ENCODE data around the gene PLOD3. TPM values are rescaled to one million over a fixed set of nuclear protein-coding genes. Genes with fewer than 3 reads are reported as not detected.

PLOD3 gene, protein sequence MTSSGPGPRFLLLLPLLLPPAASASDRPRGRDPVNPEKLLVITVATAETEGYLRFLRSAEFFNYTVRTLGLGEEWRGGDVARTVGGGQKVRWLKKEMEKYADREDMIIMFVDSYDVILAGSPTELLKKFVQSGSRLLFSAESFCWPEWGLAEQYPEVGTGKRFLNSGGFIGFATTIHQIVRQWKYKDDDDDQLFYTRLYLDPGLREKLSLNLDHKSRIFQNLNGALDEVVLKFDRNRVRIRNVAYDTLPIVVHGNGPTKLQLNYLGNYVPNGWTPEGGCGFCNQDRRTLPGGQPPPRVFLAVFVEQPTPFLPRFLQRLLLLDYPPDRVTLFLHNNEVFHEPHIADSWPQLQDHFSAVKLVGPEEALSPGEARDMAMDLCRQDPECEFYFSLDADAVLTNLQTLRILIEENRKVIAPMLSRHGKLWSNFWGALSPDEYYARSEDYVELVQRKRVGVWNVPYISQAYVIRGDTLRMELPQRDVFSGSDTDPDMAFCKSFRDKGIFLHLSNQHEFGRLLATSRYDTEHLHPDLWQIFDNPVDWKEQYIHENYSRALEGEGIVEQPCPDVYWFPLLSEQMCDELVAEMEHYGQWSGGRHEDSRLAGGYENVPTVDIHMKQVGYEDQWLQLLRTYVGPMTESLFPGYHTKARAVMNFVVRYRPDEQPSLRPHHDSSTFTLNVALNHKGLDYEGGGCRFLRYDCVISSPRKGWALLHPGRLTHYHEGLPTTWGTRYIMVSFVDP
- 232 and 262 TPM in 2 replicates for total RNA-seq (2014; rRNA removed; shearing (Covaris generic))

DNA sequence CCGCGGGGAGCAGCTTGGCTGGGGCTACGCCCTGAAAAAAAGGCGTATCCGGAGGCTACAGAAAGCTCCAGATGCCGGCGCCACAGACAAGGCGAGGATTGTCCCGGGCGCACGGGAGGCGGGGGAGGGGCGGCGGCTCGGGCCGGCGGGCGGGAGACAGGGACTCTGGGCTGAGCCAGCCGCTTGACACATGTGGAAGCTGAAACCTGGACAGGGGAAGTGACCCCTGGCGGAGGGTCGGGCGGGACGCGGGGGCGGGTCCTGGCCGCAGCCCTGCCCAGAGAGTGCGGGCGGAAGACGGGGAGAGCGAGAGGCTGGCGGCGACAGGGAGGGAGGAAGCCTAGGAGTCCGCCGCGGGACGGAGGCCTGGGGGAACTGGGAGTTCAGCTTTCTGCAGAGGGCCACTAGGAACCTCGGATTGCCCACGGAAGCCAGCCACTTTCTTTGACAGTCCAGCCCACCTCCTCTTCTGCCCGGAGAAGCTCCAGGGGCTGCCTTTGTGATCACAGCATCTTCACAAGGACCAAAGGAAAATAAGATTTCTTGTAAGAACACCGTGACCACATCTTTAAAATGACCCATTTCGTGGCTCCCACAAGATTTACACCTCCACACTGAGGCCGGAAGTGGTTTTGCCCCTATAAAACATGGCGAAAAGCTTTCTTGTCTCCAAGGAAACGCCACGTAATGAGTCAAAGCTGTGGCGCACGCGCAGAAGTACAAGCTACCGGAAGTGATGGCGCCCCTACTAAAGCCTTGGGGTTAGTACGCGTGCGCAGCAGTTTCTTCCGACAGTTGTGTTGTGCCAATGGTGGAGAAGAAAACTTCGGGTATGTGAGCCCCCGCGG is at the start of gene PLOD3, which contains the start of gene ZNHIT1:
Gene PLOD3 (minus strand): TSS at position 194 of the 848 bp plus-strand sequence. CDS start 307 bp downstream, outside the sequence.
Gene ZNHIT1 (plus strand): TSS at position 778 of the 848 bp plus-strand sequence. CDS start 31 bp downstream, at position 809.

DNA sequence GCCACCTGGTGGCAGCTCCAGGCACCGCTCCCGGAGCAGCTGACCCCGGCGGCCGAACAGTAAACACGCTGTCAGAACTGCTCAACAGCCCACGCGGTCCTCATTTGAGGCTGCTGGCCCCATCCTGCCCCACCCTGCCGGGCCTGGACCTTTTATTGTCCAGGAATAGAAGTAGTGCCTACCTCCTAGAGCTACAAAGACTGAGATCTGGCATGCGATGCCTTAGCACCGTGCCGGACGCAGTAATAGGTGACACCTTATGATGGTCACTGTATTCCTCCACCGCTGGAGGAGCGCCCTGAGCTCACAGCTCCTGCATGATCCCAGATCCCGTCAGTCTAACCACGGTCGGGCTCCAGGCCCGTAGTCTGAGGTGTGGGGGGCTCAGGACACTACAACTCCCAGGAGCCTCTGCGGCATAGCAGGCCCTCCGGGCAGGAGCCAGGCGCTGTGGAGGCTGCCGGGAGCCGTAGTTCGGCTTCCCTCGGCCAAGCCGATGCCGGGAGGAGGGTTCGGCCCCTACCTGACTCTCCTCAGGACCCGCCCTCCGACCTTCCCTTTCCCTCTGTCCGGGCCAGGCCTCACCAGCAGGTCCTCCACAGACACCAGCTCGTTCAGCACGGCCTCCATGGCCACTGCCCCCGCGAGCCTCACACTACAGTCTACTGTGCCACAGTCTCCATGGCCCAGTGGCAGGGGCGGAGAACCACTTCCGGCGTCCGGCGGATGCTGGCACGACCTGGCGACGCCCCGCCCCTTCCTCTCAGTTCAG is 27.2 kb upstream of the PLOD3 start, which contains the start of gene FIS1:
Gene FIS1 (minus strand): TSS at position 707 of the 772 bp plus-strand sequence. CDS start 77 bp downstream, at position 630.

DNA sequence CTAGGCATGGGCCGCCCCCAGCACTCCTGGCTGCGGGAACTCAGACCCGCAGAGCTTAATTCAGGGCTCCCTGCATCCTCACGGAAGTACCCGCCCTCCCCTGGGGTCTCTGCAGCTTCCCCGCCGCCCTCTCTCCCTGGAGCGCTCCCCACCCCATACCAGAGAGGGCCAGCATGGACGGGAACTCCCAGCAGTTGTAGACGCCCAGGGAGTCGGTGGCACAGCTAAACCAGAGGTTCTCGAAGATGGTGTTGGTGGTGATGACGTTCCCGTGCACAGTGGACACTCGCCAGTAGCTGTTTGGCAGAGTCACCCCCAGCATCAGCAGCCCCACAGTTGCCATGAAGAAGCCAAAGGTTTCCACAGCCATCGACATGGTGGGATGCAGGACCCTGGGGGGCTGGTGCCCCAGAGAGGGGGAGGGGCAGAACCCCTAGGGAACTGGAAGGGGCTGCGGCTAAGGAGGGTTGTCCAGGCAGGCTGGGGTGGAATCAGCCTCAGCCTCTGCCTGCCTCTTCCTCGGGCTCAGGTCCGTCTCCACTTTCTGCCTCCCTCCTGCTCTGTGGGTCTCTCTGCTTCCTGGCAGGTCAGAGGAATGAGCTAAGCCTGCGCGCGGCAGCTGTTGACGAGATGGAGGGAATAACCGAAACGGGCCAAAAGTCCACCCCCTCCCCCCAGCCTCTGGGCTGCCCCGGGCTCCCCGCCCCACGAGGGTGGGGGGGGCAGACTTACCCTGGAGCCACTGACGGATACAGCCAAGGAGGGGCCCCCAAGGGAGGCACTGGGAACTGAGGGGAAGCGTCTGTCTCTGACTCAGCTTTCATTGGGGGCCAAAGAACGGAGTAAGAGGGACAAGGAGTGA is 20.1 kb upstream of the PLOD3 start, which contains the start of gene CLDN15:
Gene CLDN15 (minus strand): TSS at position 597 of the 862 bp plus-strand sequence. CDS start 221 bp downstream, at position 376.

DNA sequence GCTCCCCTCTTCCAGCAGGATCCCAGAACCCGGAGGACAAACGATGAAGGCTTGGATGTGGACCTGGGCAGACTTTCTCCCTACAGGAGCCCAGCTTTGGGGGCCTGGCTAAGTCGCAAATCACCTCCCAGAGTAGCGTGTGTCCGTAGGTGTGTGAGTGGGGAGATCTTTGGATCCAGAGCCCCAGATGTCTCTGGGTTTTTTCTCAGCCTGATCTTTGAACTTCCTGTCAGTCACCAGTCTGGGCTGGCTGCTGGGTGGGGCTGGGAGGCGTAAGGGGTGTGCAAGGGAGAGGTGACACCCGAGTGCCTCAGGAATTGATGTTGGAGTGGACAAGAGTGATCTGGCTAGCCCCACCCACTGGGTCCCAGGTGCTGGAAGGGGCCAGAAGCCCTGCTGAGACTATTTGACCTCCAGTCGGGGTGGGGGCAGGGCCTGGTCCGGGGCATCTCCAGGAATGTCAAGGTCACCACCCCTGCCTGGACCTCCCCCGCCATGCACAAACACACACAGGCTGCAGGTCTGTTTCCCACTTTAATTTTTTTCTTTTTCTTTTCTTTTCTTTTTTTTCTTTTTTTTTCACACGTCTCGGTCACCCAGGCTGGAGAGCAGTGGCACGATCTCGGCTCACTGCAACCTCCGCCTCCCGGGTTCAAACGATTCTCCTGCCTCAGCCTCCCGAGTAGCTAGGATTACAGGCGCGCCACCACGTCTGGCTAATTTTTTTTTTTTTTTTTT is 16.4 kb downstream of the PLOD3 start, which contains the start of gene MOGAT3:
Gene MOGAT3 (minus strand): TSS at position 175 of the 738 bp plus-strand sequence. CDS start 182 bp downstream, outside the sequence.

DNA sequence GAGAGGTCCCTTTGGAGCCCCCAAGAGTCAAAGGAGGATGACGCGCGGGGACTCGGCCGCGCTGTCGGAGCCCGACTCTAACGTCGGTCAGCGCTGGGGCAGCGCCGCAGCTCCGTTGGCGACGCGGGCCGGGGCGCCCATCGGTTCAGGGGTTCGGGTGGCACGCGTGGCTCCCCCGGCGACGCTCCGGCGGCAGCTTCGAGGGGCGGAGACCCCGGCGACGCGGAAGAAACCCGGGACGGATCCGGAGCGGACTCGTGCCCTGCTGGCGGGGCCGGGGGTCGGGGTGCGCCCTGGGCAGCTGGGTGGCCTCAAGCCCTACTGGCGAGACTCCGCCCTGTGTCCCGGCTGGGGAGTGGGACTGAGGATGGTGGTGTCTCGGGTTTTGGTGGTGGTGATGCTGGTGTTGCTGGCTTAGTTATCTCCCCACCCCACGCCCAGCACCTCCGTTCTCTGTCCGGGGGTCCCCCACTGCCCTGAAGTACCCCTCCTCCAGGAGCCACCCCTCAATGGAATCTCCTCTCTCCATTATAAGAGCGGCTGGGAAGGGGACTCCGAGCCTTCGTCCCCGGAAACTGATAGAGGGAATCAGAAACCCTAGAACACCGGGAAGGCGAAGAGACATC is 37.1 kb downstream of the PLOD3 start, which contains the start of gene NAT16:
Gene NAT16 (minus strand): TSS at position 164 of the 626 bp plus-strand sequence. CDS start 5,486 bp downstream, outside the sequence.

DNA sequence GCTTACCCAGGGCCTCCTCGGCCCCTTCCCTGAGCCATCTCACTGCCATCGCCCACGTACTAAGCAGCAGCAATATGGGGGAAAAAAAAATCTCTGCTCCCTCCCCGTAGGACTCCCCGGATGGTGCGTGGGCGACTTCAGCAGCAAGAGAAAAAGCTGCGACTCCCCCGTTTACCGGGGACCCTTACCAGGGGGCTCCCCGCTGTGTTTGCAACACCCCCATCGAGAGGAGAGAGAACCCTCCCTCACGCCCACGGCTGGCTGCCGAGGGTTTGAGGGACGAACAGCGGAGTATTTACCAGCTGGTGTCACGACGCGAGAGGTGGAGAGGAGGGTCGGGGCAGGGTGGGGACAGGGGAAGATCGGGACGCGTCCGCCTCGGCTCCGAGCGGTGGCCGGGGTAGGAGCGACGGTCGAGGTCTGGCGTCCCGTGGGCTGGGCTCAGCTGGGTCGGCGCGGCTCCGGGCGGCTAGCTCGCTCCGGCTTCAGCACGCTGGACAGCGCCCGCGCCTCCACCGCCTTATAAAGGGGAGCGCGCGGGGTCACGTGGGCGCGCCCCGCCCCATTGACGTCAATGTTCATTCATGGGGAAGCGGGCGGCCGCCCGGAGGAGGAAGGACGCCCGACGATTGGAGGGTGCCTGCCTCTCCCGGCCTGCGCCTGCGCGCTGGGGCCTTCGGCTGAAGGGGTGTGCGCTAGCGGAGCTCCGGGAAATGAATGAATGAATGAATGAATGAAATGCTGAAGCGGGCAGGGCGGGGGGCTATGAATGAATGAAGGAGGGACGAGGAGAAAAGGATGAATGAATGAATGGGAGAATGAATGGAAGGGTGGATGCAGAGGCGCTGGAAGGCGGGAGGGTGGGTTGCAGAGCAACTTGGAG is 52.1 kb downstream of the PLOD3 start, which contains the start of gene VGF:
Gene VGF (minus strand): TSS at position 495 of the 883 bp plus-strand sequence. CDS start 726 bp downstream, outside the sequence.

Small RNA genes within 50 kb of the gene (small RNA-seq; reads per million reads assigned to genes)
- not detected for gene MIR4653

Other genes starting within 250 kb of the PLOD3 start
- not detected in 2 replicates for gene MUC12, start 248.0 kb downstream of the PLOD3 start, total RNA-seq (2014; rRNA removed; shearing (Covaris generic))
- gene MUC17, start 197.5 kb downstream of the PLOD3 start, total RNA-seq (2014; rRNA removed; shearing (Covaris generic)) = not detected in 2 replicates
- 11.0 and 13.3 TPM in 2 replicates for gene TRIM56, start 132.1 kb downstream of the PLOD3 start, total RNA-seq (2014; rRNA removed; shearing (Covaris generic))
- gene SERPINE1, start 90.5 kb downstream of the PLOD3 start, total RNA-seq (2014; rRNA removed; shearing (Covaris generic)) = 1.4 TPM in 2 replicates
- 344 and 361 TPM in 2 replicates for gene AP1S1, start 63.1 kb downstream of the PLOD3 start, total RNA-seq (2014; rRNA removed; shearing (Covaris generic))
- 338 and 362 TPM in 2 replicates for gene VGF, start 52.0 kb downstream of the PLOD3 start, total RNA-seq (2014; rRNA removed; shearing (Covaris generic))
- 0.05 and 0.11 TPM in 2 replicates for gene NAT16, start 37.3 kb downstream of the PLOD3 start, total RNA-seq (2014; rRNA removed; shearing (Covaris generic))
- not detected in 2 replicates for gene MOGAT3, start 16.5 kb downstream of the PLOD3 start, total RNA-seq (2014; rRNA removed; shearing (Covaris generic))
- 154 and 183 TPM in 2 replicates for gene ZNHIT1, start 584 bp upstream of the PLOD3 start, total RNA-seq (2014; rRNA removed; shearing (Covaris generic))
- 6.2 and 8.5 TPM in 2 replicates for gene CLDN15, start 20.2 kb upstream of the PLOD3 start, total RNA-seq (2014; rRNA removed; shearing (Covaris generic))
- 296 and 304 TPM in 2 replicates for gene FIS1, start 27.5 kb upstream of the PLOD3 start, total RNA-seq (2014; rRNA removed; shearing (Covaris generic))
- gene IFT22, start 104.2 kb upstream of the PLOD3 start, total RNA-seq (2014; rRNA removed; shearing (Covaris generic)) = 24.5 and 29.0 TPM in 2 replicates
- gene COL26A1, start 145.3 kb upstream of the PLOD3 start, total RNA-seq (2014; rRNA removed; shearing (Covaris generic)) = not detected in 2 replicates

Data from A375 (cell line).